Transverse colon (tissue), 3 donors: ENCODE data around the gene DTD1.

Source experiments
- EP300 ChIP-seq: sonication (generic); formaldehyde crosslinking; IDR thresholded peaks from one replicate; pipeline ENCODE4 v1.6.1; 2017; ENCODE audit warnings: antibody characterized with exemption, low read depth
- POLR2A ChIP-seq: fragments of 450-650 bp; IDR thresholded peaks from one replicate; pipeline ENCODE4 v1.6.1; 2016; ENCODE audit warnings: antibody characterized with exemption, mild to moderate bottlenecking, moderate library complexity
- TF ChIP-seq, protein P1 (sequence below), 5 experiments: fragments of 200-600 bp in 3 of 5; fragments of 450-650 bp in 2 of 5; sonication (generic) in 3 of 5; IDR thresholded peaks; 1 replicate in 2 of 5; 2 replicates in 3 of 5; pipeline ENCODE4 v1.5.1; 2016 to 2017; ENCODE audit warnings: antibody characterized with exemption in 5 of 5, inconsistent platforms in 3 of 5, mild to moderate bottlenecking in 2 of 5, moderate library complexity in 1 of 5

DNA sequence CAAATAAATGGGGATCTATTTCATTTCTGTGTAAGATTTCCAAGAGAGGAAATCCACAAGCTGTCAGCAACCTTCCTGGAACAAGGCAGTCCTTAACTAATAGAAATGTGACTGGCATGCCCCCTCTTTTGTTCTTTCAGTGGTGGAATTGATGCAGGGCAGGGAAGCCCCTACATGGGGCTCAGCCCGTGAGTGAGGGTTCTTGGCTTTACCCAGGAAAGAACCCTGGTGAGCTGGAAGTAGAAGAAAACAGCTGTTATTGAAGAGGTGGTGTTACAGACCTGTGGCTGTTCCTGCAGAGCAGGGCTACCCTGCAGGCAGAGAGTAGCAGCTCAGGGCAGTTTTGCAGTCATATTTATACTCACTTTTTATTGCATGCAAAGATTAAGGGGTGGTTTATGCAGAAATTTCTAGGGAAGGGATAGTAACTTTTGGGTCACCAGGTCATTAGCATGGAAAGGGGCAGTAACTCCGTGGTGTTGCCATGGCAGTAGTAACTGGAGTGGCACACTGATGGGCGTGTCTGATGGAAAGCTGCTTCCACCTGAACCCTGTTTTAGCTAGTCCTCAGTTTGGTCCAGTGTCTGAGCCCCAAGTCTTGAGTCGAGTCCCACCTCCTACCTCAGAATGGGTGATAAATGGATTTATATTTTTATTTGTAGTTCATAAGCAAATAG lies 137.1 kb downstream of the DTD1 start:
- TF ChIP-seq, protein P1, sequence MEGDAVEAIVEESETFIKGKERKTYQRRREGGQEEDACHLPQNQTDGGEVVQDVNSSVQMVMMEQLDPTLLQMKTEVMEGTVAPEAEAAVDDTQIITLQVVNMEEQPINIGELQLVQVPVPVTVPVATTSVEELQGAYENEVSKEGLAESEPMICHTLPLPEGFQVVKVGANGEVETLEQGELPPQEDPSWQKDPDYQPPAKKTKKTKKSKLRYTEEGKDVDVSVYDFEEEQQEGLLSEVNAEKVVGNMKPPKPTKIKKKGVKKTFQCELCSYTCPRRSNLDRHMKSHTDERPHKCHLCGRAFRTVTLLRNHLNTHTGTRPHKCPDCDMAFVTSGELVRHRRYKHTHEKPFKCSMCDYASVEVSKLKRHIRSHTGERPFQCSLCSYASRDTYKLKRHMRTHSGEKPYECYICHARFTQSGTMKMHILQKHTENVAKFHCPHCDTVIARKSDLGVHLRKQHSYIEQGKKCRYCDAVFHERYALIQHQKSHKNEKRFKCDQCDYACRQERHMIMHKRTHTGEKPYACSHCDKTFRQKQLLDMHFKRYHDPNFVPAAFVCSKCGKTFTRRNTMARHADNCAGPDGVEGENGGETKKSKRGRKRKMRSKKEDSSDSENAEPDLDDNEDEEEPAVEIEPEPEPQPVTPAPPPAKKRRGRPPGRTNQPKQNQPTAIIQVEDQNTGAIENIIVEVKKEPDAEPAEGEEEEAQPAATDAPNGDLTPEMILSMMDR (IDR thresholded peaks at IDR 0.05), result no peak
- TF ChIP-seq POLR2A, result no peak
- TF ChIP-seq EP300, result no peak
